Right lobe of liver (tissue), 4 donors: Measurements from ENCODE around the gene CHAD.

ENCODE experiments used
- POLR2A ChIP-seq: fragments of 450-650 bp; IDR thresholded peaks from one replicate; pipeline ENCODE4 v1.6.1; 2017; ENCODE audit warnings: antibody characterized with exemption, mild to moderate bottlenecking
- TF ChIP-seq, protein P1 (sequence below), 4 donors: fragments of 200-600 bp in 3 of 4; fragments of 450-650 bp in 1 of 4; IDR thresholded peaks; one replicate each; pipeline versions ENCODE4 v1.5.1 to v1.8.0; 2016 to 2022; ENCODE audit warnings: antibody characterized with exemption in 4 of 4, mild to moderate bottlenecking in 2 of 4
- donor health status: DM: no; HTN: no; CAD: no.
- donor health status: DM: no; HTN: no; CAD: no.
- donor health status: DM: no; HTN: yes; CAD: no.

DNA sequence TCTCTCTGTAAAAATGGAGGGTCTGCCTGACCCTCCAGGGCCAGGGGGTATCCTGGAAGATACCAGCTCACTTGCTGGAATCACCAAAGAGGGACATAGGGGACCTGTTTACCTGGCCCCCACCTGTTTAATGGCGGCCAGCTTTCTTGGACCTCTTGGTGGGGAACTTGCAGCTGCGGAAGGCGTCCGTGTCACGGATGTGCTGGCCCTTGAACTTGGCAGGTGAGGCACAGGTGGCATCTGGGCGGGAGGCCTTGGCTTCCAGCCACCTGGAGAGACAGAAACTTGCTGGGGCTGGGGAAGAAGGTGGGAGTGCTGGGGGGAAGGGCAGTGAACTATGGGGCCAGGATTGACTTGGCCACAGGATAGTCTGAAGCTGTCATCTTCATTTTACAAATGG, 3.5 kb downstream of the CHAD start:
- TF ChIP-seq, protein P1, sequence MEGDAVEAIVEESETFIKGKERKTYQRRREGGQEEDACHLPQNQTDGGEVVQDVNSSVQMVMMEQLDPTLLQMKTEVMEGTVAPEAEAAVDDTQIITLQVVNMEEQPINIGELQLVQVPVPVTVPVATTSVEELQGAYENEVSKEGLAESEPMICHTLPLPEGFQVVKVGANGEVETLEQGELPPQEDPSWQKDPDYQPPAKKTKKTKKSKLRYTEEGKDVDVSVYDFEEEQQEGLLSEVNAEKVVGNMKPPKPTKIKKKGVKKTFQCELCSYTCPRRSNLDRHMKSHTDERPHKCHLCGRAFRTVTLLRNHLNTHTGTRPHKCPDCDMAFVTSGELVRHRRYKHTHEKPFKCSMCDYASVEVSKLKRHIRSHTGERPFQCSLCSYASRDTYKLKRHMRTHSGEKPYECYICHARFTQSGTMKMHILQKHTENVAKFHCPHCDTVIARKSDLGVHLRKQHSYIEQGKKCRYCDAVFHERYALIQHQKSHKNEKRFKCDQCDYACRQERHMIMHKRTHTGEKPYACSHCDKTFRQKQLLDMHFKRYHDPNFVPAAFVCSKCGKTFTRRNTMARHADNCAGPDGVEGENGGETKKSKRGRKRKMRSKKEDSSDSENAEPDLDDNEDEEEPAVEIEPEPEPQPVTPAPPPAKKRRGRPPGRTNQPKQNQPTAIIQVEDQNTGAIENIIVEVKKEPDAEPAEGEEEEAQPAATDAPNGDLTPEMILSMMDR (IDR thresholded peaks at IDR 0.05) = no peak
- TF ChIP-seq POLR2A = no peak
